ENCODE results near the gene GCC2.

GRCh38 chr2:108423502-108424251, 25.3 kb upstream of the GCC2 start:
- no peak for TF ChIP-seq JUND (IDR thresholded peaks at IDR 0.05)
- TF ChIP-seq CTCF (IDR thresholded peaks at IDR 0.05) = no peak
- TF ChIP-seq GABPA (IDR thresholded peaks at IDR 0.05; ENCODE audit: low read depth) = no peak
- no peak for TF ChIP-seq EP300 (IDR thresholded peaks at IDR 0.05; ENCODE audit: borderline replicate concordance in 1 of 2, low read depth in 1 of 2, low read length in 1 of 2)
- no peak for TF ChIP-seq REST (IDR thresholded peaks at IDR 0.05; ENCODE audit: low read depth, low read length)
- TF ChIP-seq IRF3 (IDR thresholded peaks at IDR 0.05; ENCODE audit: low read depth, low read length) = no peak
- TF ChIP-seq RAD21 (IDR thresholded peaks at IDR 0.05; ENCODE audit: low read length) = no peak
- TF ChIP-seq CHD2 (IDR thresholded peaks at IDR 0.05; ENCODE audit: low read length, partially characterized antibody) = no peak
- TF ChIP-seq RXRA (IDR thresholded peaks at IDR 0.05; ENCODE audit: borderline replicate concordance, low read depth) = no peak
- no peak for TF ChIP-seq FOSL2 (IDR thresholded peaks at IDR 0.05; ENCODE audit: borderline replicate concordance, low read depth)

Data from SK-N-SH (cell line).